HEK293 (cell line): ENCODE results near the gene PLS1.

ENCODE experiments used
- CTCF ChIA-PET: fragments of 350-600 bp; formaldehyde crosslinking; extraction: SDS; loops from one replicate; lab custom pipeline; 2021; ENCODE audit warnings: antibody characterized with exemption; lab: Yijun Ruan, JAX
- POLR2A ChIA-PET: fragments of 300-600 bp; formaldehyde crosslinking; extraction: SDS; loops from one replicate; lab custom pipeline; 2020; ENCODE audit warnings: antibody characterized with exemption, inconsistent platforms; lab: Yijun Ruan, JAX
- H3K27ac ChIP-seq: fragments of 200-500 bp; sonication (Bioruptor generic); 2 replicates; pipeline ENCODE4 v1.5.1; 2014; ENCODE audit warnings: low read depth, low read length, control low read depth, inconsistent platforms; ENCODE audit errors: extremely low read depth
- H3K36me3 ChIP-seq, 2 experiments: fragments of 200-500 bp in 1 of 2; sonication (Bioruptor generic) in 1 of 2; 1 replicate in 1 of 2; 2 replicates in 1 of 2; pipeline ENCODE4 v1.5.1; 2014 to 2017; ENCODE audit warnings: inconsistent platforms in 2 of 2, low read length in 2 of 2; ENCODE audit not compliant: control insufficient read depth in 2 of 2, insufficient read depth in 1 of 2
- H3K4me1 ChIP-seq: fragments of 200-500 bp; sonication (Bioruptor generic); 2 replicates; pipeline ENCODE4 v1.5.1; 2014; ENCODE audit warnings: mild to moderate bottlenecking, low read length, inconsistent platforms; ENCODE audit not compliant: control insufficient read depth, insufficient read depth
- H3K4me3 ChIP-seq: 2 replicates; pipeline ENCODE4 v1.5.1; 2011; ENCODE audit warnings: low read depth, mild to moderate bottlenecking, control low read depth, low read length, moderate library complexity
- H3K9me3 ChIP-seq: fragments of 200-500 bp; sonication (Bioruptor generic); 2 replicates; pipeline ENCODE4 v1.5.1; 2014; ENCODE audit warnings: low read depth, low read length, inconsistent platforms; ENCODE audit not compliant: control insufficient read depth, insufficient read depth
- EGR2 ChIP-seq: fragments of 450-650 bp; formaldehyde crosslinking; IDR thresholded peaks from 2 replicates; pipeline ENCODE4 v1.5.1; 2016; ENCODE audit warnings: low read depth, missing biosample characterization, missing genetic modification characterization
- GLI4 ChIP-seq: fragments of 450-650 bp; formaldehyde crosslinking; IDR thresholded peaks from 2 replicates; pipeline ENCODE4 v1.5.1; 2016; ENCODE audit warnings: missing biosample characterization, missing genetic modification characterization
- HOXC10 ChIP-seq: sonication (generic); formaldehyde crosslinking; IDR thresholded peaks from 2 replicates; pipeline ENCODE4 v1.8.1; 2023; ENCODE audit warnings: mild to moderate bottlenecking, missing genetic modification reagents
- KLF16 ChIP-seq: fragments of 450-650 bp; formaldehyde crosslinking; IDR thresholded peaks from 2 replicates; pipeline ENCODE4 v1.5.1; 2017; ENCODE audit warnings: missing biosample characterization, missing genetic modification characterization
- KLF8 ChIP-seq: fragments of 450-650 bp; formaldehyde crosslinking; IDR thresholded peaks from 2 replicates; pipeline ENCODE4 v1.5.1; 2016; ENCODE audit warnings: missing biosample characterization, missing genetic modification characterization
- REPIN1 ChIP-seq: fragments of 450-650 bp; formaldehyde crosslinking; IDR thresholded peaks from 2 replicates; pipeline ENCODE4 v1.5.1; 2017; ENCODE audit warnings: missing biosample characterization, missing genetic modification characterization, low read depth
- SP2 ChIP-seq: fragments of 450-650 bp; formaldehyde crosslinking; IDR thresholded peaks from 2 replicates; pipeline ENCODE4 v1.5.1; 2016; ENCODE audit warnings: missing biosample characterization, missing genetic modification characterization
- SP3 ChIP-seq: fragments of 450-650 bp; formaldehyde crosslinking; IDR thresholded peaks from 2 replicates; pipeline ENCODE4 v1.5.1; 2016; ENCODE audit warnings: missing biosample characterization, missing genetic modification characterization
- SP7 ChIP-seq: fragments of 450-650 bp; formaldehyde crosslinking; IDR thresholded peaks from 2 replicates; pipeline ENCODE4 v1.5.1; 2016; ENCODE audit warnings: missing biosample characterization, missing genetic modification characterization
- ZBTB20 ChIP-seq: fragments of 450-650 bp; formaldehyde crosslinking; IDR thresholded peaks from 2 replicates; pipeline ENCODE4 v1.5.1; 2016; ENCODE audit warnings: missing biosample characterization, missing genetic modification characterization
- ZFHX2 ChIP-seq: fragments of 450-650 bp; formaldehyde crosslinking; conservative IDR thresholded peaks from 2 replicates; pipeline ENCODE4 v1.5.1; 2016; ENCODE audit warnings: missing biosample characterization, missing genetic modification characterization
- ZFP37 ChIP-seq: fragments of 450-650 bp; formaldehyde crosslinking; IDR thresholded peaks from 2 replicates; pipeline ENCODE4 v1.5.1; 2016; ENCODE audit warnings: missing biosample characterization, missing genetic modification characterization
- ZNF10 ChIP-seq: fragments of 450-650 bp; formaldehyde crosslinking; IDR thresholded peaks from 2 replicates; pipeline ENCODE4 v1.5.1; 2017; ENCODE audit warnings: missing biosample characterization, missing genetic modification characterization
- ZNF211 ChIP-seq: fragments of 450-650 bp; formaldehyde crosslinking; IDR thresholded peaks from 2 replicates; pipeline ENCODE4 v1.5.1; 2016; ENCODE audit warnings: low read depth, missing biosample characterization, missing genetic modification characterization
- ZNF335 ChIP-seq: fragments of 450-650 bp; formaldehyde crosslinking; conservative IDR thresholded peaks from 2 replicates; pipeline ENCODE4 v1.5.1; 2016; ENCODE audit warnings: missing biosample characterization, missing genetic modification characterization
- ZNF366 ChIP-seq: fragments of 450-650 bp; formaldehyde crosslinking; conservative IDR thresholded peaks from 2 replicates; pipeline ENCODE4 v1.5.1; 2016; ENCODE audit warnings: missing biosample characterization, missing genetic modification characterization
- ZNF394 ChIP-seq: fragments of 450-650 bp; formaldehyde crosslinking; IDR thresholded peaks from 2 replicates; pipeline ENCODE4 v1.5.1; 2016; ENCODE audit warnings: missing biosample characterization, missing genetic modification characterization, mild to moderate bottlenecking, moderate library complexity, borderline replicate concordance
- ZNF555 ChIP-seq: fragments of 450-650 bp; formaldehyde crosslinking; conservative IDR thresholded peaks from 2 replicates; pipeline ENCODE4 v1.5.1; 2017; ENCODE audit warnings: missing biosample characterization, mild to moderate bottlenecking, missing genetic modification characterization, inconsistent platforms
- ZNF629 ChIP-seq: fragments of 450-650 bp; formaldehyde crosslinking; IDR thresholded peaks from 2 replicates; pipeline ENCODE4 v1.5.1; 2017; ENCODE audit warnings: missing biosample characterization, missing genetic modification characterization
- ZNF76 ChIP-seq: fragments of 450-650 bp; formaldehyde crosslinking; IDR thresholded peaks from 2 replicates; pipeline ENCODE4; 2016; ENCODE audit warnings: low read depth, missing biosample characterization, missing genetic modification characterization, borderline replicate concordance
- ZNF777 ChIP-seq: fragments of 450-650 bp; formaldehyde crosslinking; IDR thresholded peaks from 2 replicates; pipeline ENCODE4 v1.5.1; 2017; ENCODE audit warnings: missing biosample characterization, missing genetic modification characterization, borderline replicate concordance
- ZSCAN16 ChIP-seq: fragments of 450-650 bp; formaldehyde crosslinking; IDR thresholded peaks from 2 replicates; pipeline ENCODE4 v1.5.1; 2016; ENCODE audit warnings: missing biosample characterization, missing genetic modification characterization
- ZSCAN30 ChIP-seq: fragments of 450-650 bp; IDR thresholded peaks from 2 replicates; pipeline ENCODE4 v1.5.1; 2018; ENCODE audit warnings: missing biosample characterization, mild to moderate bottlenecking, missing genetic modification characterization, moderate library complexity
- ZXDB ChIP-seq: fragments of 450-650 bp; formaldehyde crosslinking; IDR thresholded peaks from 2 replicates; pipeline ENCODE4 v1.5.1; 2016; ENCODE audit warnings: missing biosample characterization, missing genetic modification characterization
- TF ChIP-seq, protein P1 (sequence below): fragments of 450-650 bp; formaldehyde crosslinking; IDR thresholded peaks from 2 replicates; pipeline ENCODE4 v1.5.0; 2017; ENCODE audit warnings: missing biosample characterization, missing genetic modification characterization, borderline replicate concordance
- TF ChIP-seq, protein P2 (sequence below): fragments of 450-650 bp; formaldehyde crosslinking; IDR thresholded peaks from 2 replicates; pipeline ENCODE4 v1.5.1; 2016; ENCODE audit warnings: missing biosample characterization, missing genetic modification characterization
- TF ChIP-seq, protein P3 (sequence below): fragments of 450-650 bp; formaldehyde crosslinking; IDR thresholded peaks from 2 replicates; pipeline ENCODE4 v1.5.1; 2016; ENCODE audit warnings: missing biosample characterization, missing genetic modification characterization, low read depth
- TF ChIP-seq, protein P4 (sequence below): fragments of 450-650 bp; formaldehyde crosslinking; optimal IDR thresholded peaks from 2 replicates; pipeline ENCODE3; 2016; ENCODE audit warnings: missing biosample characterization, mild to moderate bottlenecking, missing genetic modification characterization
- TF ChIP-seq, protein P5 (sequence below): fragments of 450-650 bp; formaldehyde crosslinking; IDR thresholded peaks from 2 replicates; pipeline ENCODE4 v1.5.1; 2016; ENCODE audit warnings: missing biosample characterization, missing genetic modification characterization

Gene PLS1

DNA sequence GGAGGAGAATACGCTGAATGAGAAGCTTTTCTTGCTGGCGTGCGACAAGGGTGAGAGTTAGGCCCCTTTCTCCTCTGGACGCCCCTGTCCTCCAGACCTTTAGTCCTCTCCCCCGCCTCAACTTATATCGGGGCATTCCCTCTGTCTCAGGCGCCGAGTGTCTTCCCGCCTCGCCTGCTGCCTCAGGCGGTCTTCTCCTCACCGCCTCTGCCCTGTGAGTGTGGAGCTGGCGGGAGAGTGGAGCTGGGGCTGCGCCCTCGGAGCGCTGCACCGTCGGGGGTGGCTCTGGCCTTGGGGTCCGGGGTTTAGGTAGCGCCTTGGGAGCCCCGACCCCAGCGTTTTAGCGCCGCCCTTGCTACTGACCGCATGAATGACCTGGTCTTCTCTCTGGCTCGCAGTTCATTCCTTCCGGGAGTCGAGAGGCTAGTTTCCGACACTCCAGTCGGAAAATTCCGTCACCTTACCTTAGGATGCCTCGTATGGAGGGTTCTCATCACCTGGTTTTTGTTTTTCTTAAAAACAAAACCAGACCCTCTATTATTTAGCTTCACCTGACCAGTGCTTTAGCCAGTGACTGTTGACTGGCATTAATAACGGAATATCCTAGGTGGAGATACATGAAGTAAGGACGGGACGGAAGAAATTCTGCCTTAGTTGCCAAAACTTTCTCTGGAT lies 128.6 kb downstream of the PLS1 start:
- Histone ChIP-seq H3K4me3 (peak overlapping the region; percentile 83), H3K36me3 (no peaks in the 10 kb centered on the region), H3K4me1 (no peaks in the 10 kb centered on the region), H3K27ac (peak overlapping the region; percentile 89; the same call in 1 of the 2 replicates), H3K9me3 (no peaks in the 10 kb centered on the region)
- ChIA-PET POLR2A (no interaction called here), CTCF (interaction anchor here (0.6 to 0.7 kb wide), 2 partner anchors 100 to 298 kb away, joined by 4 read pairs; no protein-coding TSS in a partner anchor)
- TF ChIP-seq ZNF777 (tag by site-specific recombination) (peak; percentile 69; the same call in 1 of the 2 replicates), ZNF211 (no peak), ZNF76 (tag by site-specific recombination) (peak; percentile 29; the same call in 1 of the 2 replicates), ZNF555 (tag by site-specific recombination) (no peak), ZSCAN30 (0 out of 2 replicates have a peak, but pooled peaks have one; percentile 13), GLI4 (0 out of 2 replicates have a peak, but pooled peaks have one; percentile 43), KLF16 (tag by site-specific recombination) (peak; percentile 63; the same call in 1 of the 2 replicates), ZNF366 (peak; percentile 58; the same call in 1 of the 2 replicates), ZBTB20 (tag by site-specific recombination) (peak; percentile 81), ZFP37 (0 out of 2 replicates have a peak, but pooled peaks have one; percentile 31), ZFHX2 (peak; percentile 34), SP7 (tag by site-specific recombination) (0 out of 2 replicates have a peak, but pooled peaks have one; percentile 10), ZNF10 (tag by site-specific recombination) (peak; percentile 48; the same call in 1 of the 2 replicates), ZNF335 (peak; percentile 85), KLF8 (tag by site-specific recombination) (peak; percentile 34; the same call in 1 of the 2 replicates), SP3 (tag by site-specific recombination) (peak; percentile 19; the same call in 1 of the 2 replicates), ZSCAN16 (tag by site-specific recombination) (no peak), ZNF394 (tag by site-specific recombination) (peak; percentile 28; the same call in 1 of the 2 replicates), ZNF629 (0 out of 2 replicates have a peak, but pooled peaks have one; percentile 16), ZXDB (tag by site-specific recombination) (0 out of 2 replicates have a peak, but pooled peaks have one; percentile 19), REPIN1 (tag by site-specific recombination) (0 out of 2 replicates have a peak, but pooled peaks have one; percentile 47), EGR2 (tag by site-specific recombination) (peak; percentile 18; the same call in 1 of the 2 replicates), HOXC10 (CRISPR knock-in tag) (no peak), SP2 (tag by site-specific recombination) (peak; percentile 29; the same call in 1 of the 2 replicates)
- TF ChIP-seq, protein P1, sequence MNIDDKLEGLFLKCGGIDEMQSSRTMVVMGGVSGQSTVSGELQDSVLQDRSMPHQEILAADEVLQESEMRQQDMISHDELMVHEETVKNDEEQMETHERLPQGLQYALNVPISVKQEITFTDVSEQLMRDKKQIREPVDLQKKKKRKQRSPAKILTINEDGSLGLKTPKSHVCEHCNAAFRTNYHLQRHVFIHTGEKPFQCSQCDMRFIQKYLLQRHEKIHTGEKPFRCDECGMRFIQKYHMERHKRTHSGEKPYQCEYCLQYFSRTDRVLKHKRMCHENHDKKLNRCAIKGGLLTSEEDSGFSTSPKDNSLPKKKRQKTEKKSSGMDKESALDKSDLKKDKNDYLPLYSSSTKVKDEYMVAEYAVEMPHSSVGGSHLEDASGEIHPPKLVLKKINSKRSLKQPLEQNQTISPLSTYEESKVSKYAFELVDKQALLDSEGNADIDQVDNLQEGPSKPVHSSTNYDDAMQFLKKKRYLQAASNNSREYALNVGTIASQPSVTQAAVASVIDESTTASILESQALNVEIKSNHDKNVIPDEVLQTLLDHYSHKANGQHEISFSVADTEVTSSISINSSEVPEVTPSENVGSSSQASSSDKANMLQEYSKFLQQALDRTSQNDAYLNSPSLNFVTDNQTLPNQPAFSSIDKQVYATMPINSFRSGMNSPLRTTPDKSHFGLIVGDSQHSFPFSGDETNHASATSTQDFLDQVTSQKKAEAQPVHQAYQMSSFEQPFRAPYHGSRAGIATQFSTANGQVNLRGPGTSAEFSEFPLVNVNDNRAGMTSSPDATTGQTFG, result no peak
- TF ChIP-seq, protein P2, sequence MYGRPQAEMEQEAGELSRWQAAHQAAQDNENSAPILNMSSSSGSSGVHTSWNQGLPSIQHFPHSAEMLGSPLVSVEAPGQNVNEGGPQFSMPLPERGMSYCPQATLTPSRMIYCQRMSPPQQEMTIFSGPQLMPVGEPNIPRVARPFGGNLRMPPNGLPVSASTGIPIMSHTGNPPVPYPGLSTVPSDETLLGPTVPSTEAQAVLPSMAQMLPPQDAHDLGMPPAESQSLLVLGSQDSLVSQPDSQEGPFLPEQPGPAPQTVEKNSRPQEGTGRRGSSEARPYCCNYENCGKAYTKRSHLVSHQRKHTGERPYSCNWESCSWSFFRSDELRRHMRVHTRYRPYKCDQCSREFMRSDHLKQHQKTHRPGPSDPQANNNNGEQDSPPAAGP (tag by site-specific recombination), result 0 out of 2 replicates have a peak, but pooled peaks have one; percentile 29
- TF ChIP-seq, protein P3, sequence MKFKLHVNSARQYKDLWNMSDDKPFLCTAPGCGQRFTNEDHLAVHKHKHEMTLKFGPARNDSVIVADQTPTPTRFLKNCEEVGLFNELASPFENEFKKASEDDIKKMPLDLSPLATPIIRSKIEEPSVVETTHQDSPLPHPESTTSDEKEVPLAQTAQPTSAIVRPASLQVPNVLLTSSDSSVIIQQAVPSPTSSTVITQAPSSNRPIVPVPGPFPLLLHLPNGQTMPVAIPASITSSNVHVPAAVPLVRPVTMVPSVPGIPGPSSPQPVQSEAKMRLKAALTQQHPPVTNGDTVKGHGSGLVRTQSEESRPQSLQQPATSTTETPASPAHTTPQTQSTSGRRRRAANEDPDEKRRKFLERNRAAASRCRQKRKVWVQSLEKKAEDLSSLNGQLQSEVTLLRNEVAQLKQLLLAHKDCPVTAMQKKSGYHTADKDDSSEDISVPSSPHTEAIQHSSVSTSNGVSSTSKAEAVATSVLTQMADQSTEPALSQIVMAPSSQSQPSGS (tag by site-specific recombination), result no peak
- TF ChIP-seq, protein P4, sequence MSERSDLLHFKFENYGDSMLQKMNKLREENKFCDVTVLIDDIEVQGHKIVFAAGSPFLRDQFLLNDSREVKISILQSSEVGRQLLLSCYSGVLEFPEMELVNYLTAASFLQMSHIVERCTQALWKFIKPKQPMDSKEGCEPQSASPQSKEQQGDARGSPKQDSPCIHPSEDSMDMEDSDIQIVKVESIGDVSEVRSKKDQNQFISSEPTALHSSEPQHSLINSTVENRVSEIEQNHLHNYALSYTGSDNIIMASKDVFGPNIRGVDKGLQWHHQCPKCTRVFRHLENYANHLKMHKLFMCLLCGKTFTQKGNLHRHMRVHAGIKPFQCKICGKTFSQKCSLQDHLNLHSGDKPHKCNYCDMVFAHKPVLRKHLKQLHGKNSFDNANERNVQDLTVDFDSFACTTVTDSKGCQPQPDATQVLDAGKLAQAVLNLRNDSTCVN (tag by site-specific recombination), result peak; percentile 25
- TF ChIP-seq, protein P5, sequence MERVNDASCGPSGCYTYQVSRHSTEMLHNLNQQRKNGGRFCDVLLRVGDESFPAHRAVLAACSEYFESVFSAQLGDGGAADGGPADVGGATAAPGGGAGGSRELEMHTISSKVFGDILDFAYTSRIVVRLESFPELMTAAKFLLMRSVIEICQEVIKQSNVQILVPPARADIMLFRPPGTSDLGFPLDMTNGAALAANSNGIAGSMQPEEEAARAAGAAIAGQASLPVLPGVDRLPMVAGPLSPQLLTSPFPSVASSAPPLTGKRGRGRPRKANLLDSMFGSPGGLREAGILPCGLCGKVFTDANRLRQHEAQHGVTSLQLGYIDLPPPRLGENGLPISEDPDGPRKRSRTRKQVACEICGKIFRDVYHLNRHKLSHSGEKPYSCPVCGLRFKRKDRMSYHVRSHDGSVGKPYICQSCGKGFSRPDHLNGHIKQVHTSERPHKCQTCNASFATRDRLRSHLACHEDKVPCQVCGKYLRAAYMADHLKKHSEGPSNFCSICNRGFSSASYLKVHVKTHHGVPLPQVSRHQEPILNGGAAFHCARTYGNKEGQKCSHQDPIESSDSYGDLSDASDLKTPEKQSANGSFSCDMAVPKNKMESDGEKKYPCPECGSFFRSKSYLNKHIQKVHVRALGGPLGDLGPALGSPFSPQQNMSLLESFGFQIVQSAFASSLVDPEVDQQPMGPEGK (tag by site-specific recombination), result 0 out of 2 replicates have a peak, but pooled peaks have one; percentile 2
